Osteocyte (in vitro differentiated cells): ENCODE measurements around the gene ZNF185. TPM values are rescaled to one million over a fixed set of nuclear protein-coding genes. Genes with fewer than 3 reads are reported as not detected.

Experiments
- DNase-seq: peaks from one replicate; pipeline ENCODE4 v3.0.0; 2021; ENCODE audit warnings: mixed read lengths; ENCODE audit not compliant: unreplicated experiment; ENCODE audit errors: extremely low spot score
- H3K27ac Mint-ChIP-seq: one replicate; pipeline ENCODE4 v1.8.0; 2021; ENCODE audit warnings: mild to moderate bottlenecking, mixed read lengths; ENCODE audit not compliant: unreplicated experiment
- H3K27me3 Mint-ChIP-seq: one replicate; pipeline ENCODE4 v1.8.0; 2021; ENCODE audit warnings: mixed read lengths; ENCODE audit not compliant: unreplicated experiment
- H3K36me3 Mint-ChIP-seq: one replicate; pipeline ENCODE4 v1.8.0; 2021; ENCODE audit warnings: mixed read lengths; ENCODE audit not compliant: unreplicated experiment
- H3K4me1 Mint-ChIP-seq: one replicate; pipeline ENCODE4 v1.8.0; 2021; ENCODE audit warnings: mixed read lengths; ENCODE audit not compliant: unreplicated experiment
- H3K4me3 Mint-ChIP-seq: one replicate; pipeline ENCODE4 v1.8.0; 2021; ENCODE audit warnings: mild to moderate bottlenecking, moderate library complexity, mixed read lengths; ENCODE audit not compliant: unreplicated experiment
- H3K9me3 Mint-ChIP-seq: one replicate; pipeline ENCODE4 v1.8.0; 2021; ENCODE audit warnings: mixed read lengths; ENCODE audit not compliant: unreplicated experiment
- total RNA-seq: library from RNA; stranded (reverse); gene quantifications from 2 replicates; pipeline ENCODE4 v1.2.1, GENCODE V29; 2021
- TF ChIP-seq, protein P1 (sequence below): fragments of 200-600 bp; sonication (generic); IDR thresholded peaks from 2 replicates; pipeline ENCODE4 v1.5.0; 2021; ENCODE audit warnings: antibody characterized with exemption, mild to moderate bottlenecking, moderate library complexity

Gene ZNF185
- total RNA-seq, 1 donor from 2014 or later = 8.0 TPM

- Mint-ChIP-seq H3K27me3 (no peaks in the 10 kb centered on the region), H3K4me1 (peaks cover 2% of the 10 kb centered on the region), H3K36me3 (no peaks in the 10 kb centered on the region), H3K9me3 (no peaks in the 10 kb centered on the region), H3K4me3 (no peak overlapping the region), H3K27ac (no peak overlapping the region)
- TF ChIP-seq, protein P1, sequence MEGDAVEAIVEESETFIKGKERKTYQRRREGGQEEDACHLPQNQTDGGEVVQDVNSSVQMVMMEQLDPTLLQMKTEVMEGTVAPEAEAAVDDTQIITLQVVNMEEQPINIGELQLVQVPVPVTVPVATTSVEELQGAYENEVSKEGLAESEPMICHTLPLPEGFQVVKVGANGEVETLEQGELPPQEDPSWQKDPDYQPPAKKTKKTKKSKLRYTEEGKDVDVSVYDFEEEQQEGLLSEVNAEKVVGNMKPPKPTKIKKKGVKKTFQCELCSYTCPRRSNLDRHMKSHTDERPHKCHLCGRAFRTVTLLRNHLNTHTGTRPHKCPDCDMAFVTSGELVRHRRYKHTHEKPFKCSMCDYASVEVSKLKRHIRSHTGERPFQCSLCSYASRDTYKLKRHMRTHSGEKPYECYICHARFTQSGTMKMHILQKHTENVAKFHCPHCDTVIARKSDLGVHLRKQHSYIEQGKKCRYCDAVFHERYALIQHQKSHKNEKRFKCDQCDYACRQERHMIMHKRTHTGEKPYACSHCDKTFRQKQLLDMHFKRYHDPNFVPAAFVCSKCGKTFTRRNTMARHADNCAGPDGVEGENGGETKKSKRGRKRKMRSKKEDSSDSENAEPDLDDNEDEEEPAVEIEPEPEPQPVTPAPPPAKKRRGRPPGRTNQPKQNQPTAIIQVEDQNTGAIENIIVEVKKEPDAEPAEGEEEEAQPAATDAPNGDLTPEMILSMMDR = no peak
- no peak for DNase-seq
These were observed 29.1 kb downstream of the ZNF185 start for GRCh38 chrX:152926923-152927322.

- Mint-ChIP-seq H3K4me1 (peaks cover 2% of the 10 kb centered on the region), H3K9me3 (no peaks in the 10 kb centered on the region), H3K27ac (no peak overlapping the region), H3K27me3 (no peaks in the 10 kb centered on the region), H3K36me3 (no peaks in the 10 kb centered on the region), H3K4me3 (no peak overlapping the region)
- DNase-seq = no peak
- TF ChIP-seq, protein P1 = no peak
These were observed 30.2 kb downstream of the ZNF185 start for GRCh38 chrX:152927858-152928760.

- Mint-ChIP-seq H3K36me3 (no peaks in the 10 kb centered on the region), H3K27ac (no peak overlapping the region), H3K4me1 (peaks cover 2% of the 10 kb centered on the region), H3K27me3 (no peaks in the 10 kb centered on the region), H3K9me3 (no peaks in the 10 kb centered on the region), H3K4me3 (no peak overlapping the region)
- DNase-seq = no peak
- TF ChIP-seq, protein P1 = no peak
These were observed 31.0 kb downstream of the ZNF185 start for GRCh38 chrX:152928761-152929400.

DNA sequence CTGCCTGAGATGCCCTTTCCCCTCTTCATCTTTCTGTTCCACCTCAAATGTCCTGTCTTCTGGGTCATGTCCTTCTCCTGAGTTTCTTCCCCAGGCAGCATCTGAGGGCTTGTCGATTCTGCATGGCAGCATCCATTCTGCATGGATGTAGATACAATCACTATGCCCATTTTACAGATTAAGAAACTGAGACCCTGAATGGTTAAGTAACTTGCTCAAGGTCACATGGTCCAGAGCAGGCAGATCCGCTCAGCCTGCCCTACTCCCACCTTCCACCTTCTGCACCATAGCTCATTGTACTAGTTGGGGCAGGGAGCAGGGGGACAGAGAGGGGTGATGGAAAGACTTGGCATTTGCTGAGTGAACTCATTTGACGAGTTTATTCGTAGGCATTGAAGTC, 32.0 kb downstream of the ZNF185 start:
- H3K36me3 Mint-ChIP-seq = no peaks in the 10 kb centered on the region
- no peak overlapping the region for H3K4me3 Mint-ChIP-seq
- H3K27me3 Mint-ChIP-seq = no peaks in the 10 kb centered on the region
- peaks cover 2% of the 10 kb centered on the region for H3K4me1 Mint-ChIP-seq
- DNase-seq = no peak
- TF ChIP-seq, protein P1 = no peak
- H3K9me3 Mint-ChIP-seq = no peaks in the 10 kb centered on the region
- no peak overlapping the region for H3K27ac Mint-ChIP-seq

- Mint-ChIP-seq H3K9me3 (no peaks in the 10 kb centered on the region), H3K4me1 (peaks cover 2% of the 10 kb centered on the region), H3K27me3 (no peaks in the 10 kb centered on the region), H3K4me3 (no peak overlapping the region), H3K36me3 (no peaks in the 10 kb centered on the region), H3K27ac (no peak overlapping the region)
- TF ChIP-seq, protein P1 = no peak
- no peak for DNase-seq
These were observed 32.6 kb downstream of the ZNF185 start for GRCh38 chrX:152930516-152930915.
